Neural progenitor cell (in vitro differentiated cells): ENCODE data around the gene QKI.

ENCODE experiments used
- CTCF ChIP-seq: fragments of 200-600 bp; sonication (generic); IDR thresholded peaks from 2 replicates; pipeline ENCODE4 v1.5.1; 2017; ENCODE audit warnings: antibody characterized with exemption, mild to moderate bottlenecking
- EZH2 ChIP-seq: fragments of 200-600 bp; sonication (generic); IDR thresholded peaks from 2 replicates; pipeline ENCODE4 v1.6.1; 2017; ENCODE audit warnings: antibody characterized with exemption, mild to moderate bottlenecking, moderate library complexity

GRCh38 chr6:163501026-163501425 is 86.5 kb downstream of the QKI start:
- no peak for TF ChIP-seq CTCF
- no peak for TF ChIP-seq EZH2
